Frontal cortex (tissue), 4 donors: ENCODE data around the gene PPIE. TPM values are rescaled to one million over a fixed set of nuclear protein-coding genes. Genes with fewer than 3 reads are reported as not detected.
"Not testable (repeated sequence)": the region's sequence is repeated elsewhere in the genome, so short reads cannot be mapped to it uniquely, and the experiment has no call there.

Source experiments
- DNase-seq, 2 donors: peaks; one replicate each; pipeline ENCODE4 v3.0.0; 2012; ENCODE audit warnings: low spot score in 2 of 2
- FAIRE-seq: peaks from 2 replicates; lab custom pipeline; 2012; peaks lifted over from hg19 to GRCh38; lab: Jason Lieb, UNC
- total RNA-seq: library from RNA; depleted of rRNA; stranded (reverse); fragments of >200 nt; gene quantifications from one replicate; pipeline ENCODE4 v1.2.3, GENCODE V29; 2014
- donor health status: control.
- donor health status: control.
- donor health status: control.

PPIE gene
- total RNA-seq, 1 donor from 2014 or later = 25.3 TPM

- FAIRE-seq (no peak), DNase-seq (no peak)
These were observed 17.4 kb downstream of the PPIE start for GRCh38 chr1:39755965-39756659.

- DNase-seq = no peak
- FAIRE-seq = no peak
These were observed 18.8 kb downstream of the PPIE start for GRCh38 chr1:39757501-39757900.

GRCh38 chr1:39758556-39759435 is 20.1 kb downstream of the PPIE start:
- FAIRE-seq = no peak

GRCh38 chr1:39759436-39759726 is 20.7 kb downstream of the PPIE start:
- no peak for DNase-seq
- FAIRE-seq = no peak

More at GRCh38 chr1:39758556-39759435, 20.1 kb downstream of the PPIE start:
- DNase-seq = no peak

GRCh38 chr1:39760074-39761008 is 21.7 kb downstream of the PPIE start:
- DNase-seq (no peak), FAIRE-seq (no peak)

GRCh38 chr1:39761016-39761415 is 22.3 kb downstream of the PPIE start:
- no peak for FAIRE-seq
- DNase-seq = no peak

- FAIRE-seq (no peak), DNase-seq (no peak)
These were observed 23.0 kb downstream of the PPIE start for GRCh38 chr1:39761557-39762260.

- FAIRE-seq = no peak
- no peak for DNase-seq
These were observed 24.2 kb downstream of the PPIE start for GRCh38 chr1:39762550-39763540.

GRCh38 chr1:39763619-39764374 is 25.1 kb downstream of the PPIE start:
- not testable (repeated sequence) for FAIRE-seq, DNase-seq

GRCh38 chr1:39764512-39764911 is 25.8 kb downstream of the PPIE start:
- FAIRE-seq, DNase-seq: not testable (repeated sequence)

- FAIRE-seq, DNase-seq: not testable (repeated sequence)
These were observed 27.8 kb downstream of the PPIE start for GRCh38 chr1:39766466-39766865.

- not testable (repeated sequence) for FAIRE-seq, DNase-seq
These were observed 30.8 kb downstream of the PPIE start for GRCh38 chr1:39769502-39769901.

GRCh38 chr1:39770100-39771021 is 31.7 kb downstream of the PPIE start:
- FAIRE-seq, DNase-seq: not testable (repeated sequence)

- FAIRE-seq, DNase-seq: not testable (repeated sequence)
These were observed 32.4 kb downstream of the PPIE start, which contains the start of gene OXCT2 for GRCh38 chr1:39771022-39771532. OXCT2 (minus strand) TSS chr1:39771348; CDS start chr1:39771255, 93 bp downstream.

GRCh38 chr1:39773369-39773979 is 34.8 kb downstream of the PPIE start:
- not testable (repeated sequence) for FAIRE-seq, DNase-seq

- not testable (repeated sequence) for DNase-seq, FAIRE-seq
These were observed 36.5 kb downstream of the PPIE start for GRCh38 chr1:39775141-39775540.
